HG03135 (cell line): ENCODE data around the gene GAS1.
A peak's percentile ranks its signal among the peaks of the same experiment; 100 is the strongest.

Source experiments
- ATAC-seq: cut with Tn5 transposase; IDR thresholded peaks from one replicate; pipeline ENCODE4 v1.9.1; 2021; ENCODE audit warnings: mild to moderate bottlenecking, moderate library complexity; ENCODE audit not compliant: unreplicated experiment

Gene GAS1

GRCh38 chr9:86965636-86966395, 18.5 kb upstream of the GAS1 start:
- ATAC-seq, result no peak

DNA sequence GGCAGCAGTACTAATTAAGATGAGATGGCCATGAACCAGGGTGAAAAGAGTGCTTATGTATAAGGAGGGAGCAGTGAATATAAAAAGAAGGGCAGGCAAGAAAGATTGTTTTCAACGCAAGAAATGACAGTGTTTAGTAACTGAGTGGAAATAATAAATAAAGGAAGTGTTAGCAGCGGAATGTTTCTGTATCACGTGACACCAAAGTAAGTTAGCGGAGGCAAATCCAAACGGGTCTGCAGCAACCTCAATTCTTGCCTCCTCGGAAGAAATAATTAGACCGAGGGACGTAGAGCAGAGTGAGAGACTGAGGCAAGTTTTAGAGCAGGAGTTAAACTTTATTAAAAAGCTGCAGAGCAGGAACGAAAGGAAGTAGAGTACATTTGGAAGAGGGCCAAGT, 15.4 kb upstream of the GAS1 start:
- no peak for ATAC-seq

GRCh38 chr9:86960938-86961337, 13.6 kb upstream of the GAS1 start:
- ATAC-seq, result no peak

DNA sequence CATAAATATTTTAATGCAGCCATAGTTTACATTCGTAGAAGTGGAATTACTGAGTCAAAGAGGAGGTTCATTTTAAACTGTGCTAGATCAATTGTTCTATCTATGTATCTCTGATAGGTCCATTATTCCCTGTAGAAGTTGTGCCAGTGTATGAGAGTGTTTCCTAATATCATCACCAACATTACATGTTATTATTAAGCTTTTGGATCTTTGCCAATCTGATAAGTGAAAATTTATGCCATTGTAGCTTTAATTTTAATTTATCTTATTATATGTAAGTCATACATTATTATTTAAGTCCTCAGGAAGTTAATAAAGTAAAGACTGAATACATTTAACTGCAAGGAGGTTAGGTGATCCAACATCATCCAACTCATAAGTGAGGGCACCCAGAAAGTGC, 10.9 kb upstream of the GAS1 start:
- no peak for ATAC-seq

- ATAC-seq, result no peak
These were observed 8.3 kb upstream of the GAS1 start for GRCh38 chr9:86955561-86955960.

GRCh38 chr9:86955042-86955441, 7.7 kb upstream of the GAS1 start:
- no peak for ATAC-seq

- no peak for ATAC-seq
These were observed 5.9 kb upstream of the GAS1 start for GRCh38 chr9:86953181-86953580.

- peak; percentile 73 for ATAC-seq
These were observed 996 bp upstream of the GAS1 start for GRCh38 chr9:86948074-86948929.

DNA sequence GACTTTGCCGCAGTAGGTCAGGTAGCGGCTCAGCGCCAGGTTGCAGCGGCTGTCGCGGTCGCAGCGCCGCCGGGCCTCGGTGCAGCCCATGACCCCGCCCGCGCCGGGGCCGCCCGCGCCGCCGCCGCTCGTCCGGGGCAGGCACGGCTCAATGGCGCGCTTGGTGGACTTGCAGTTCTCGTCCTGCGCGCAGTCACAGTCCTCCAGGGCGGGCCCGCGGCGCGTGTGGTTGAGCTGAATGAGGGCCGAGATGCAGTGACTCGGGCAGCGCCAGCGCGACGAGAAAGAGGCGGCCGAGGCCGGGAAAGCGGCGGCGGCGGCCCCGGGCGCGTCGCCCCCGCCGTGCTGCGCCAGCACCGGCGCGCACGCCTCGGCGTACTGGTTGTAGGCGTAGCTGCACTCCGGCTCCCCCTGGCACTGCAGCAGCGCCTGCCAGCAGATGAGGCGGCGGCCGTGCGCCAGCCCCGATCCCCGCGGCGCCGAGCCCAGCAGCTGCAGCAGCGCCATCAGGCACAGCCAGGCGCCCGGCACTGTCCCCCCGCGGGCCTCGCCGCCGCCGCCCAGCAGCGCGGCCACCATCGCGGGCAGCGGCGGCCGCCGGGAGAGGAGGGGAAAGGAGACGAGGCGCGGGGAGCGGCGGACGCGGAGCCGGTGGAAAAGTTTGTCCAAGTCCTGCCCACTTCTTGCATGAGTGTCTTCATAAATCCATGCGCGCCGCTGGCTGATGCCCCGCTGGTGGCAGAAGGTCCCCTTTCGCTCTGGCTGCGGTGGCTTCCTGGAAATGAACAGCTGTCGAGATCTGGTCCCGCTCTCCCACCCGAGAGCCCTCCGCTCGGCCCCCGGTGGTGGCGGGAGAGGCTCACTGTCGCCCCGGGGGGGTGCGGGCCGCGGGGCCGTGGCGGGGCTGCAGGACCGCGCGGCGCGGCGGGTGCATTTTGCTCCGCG, 833 bp downstream of the GAS1 start:
- peak; percentile 41 for ATAC-seq

DNA sequence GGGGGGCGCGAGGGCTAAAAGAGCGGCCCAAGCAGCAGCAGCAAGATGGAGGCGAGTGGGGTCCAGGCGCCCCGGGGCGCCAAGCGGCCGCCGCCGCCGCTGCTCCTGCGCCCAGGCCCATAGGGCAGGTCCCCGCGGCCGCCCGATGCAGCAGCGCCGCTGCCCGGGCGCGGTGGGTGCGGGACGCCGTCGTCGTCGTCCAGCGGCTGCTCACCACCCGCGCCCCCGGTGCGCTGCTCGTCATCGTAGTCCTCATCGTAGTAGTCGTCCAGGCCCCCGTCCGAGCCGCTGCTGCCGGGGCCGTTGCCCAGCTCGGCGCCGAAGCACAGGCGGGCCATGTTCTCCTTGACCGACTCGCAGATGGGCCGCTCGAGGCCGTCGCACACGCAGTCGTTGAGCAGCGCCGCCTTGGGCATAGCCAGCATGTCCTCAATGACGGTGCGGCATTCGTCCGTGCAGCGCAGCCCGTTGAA, 1.5 kb downstream of the GAS1 start:
- ATAC-seq, result peak; percentile 2

DNA sequence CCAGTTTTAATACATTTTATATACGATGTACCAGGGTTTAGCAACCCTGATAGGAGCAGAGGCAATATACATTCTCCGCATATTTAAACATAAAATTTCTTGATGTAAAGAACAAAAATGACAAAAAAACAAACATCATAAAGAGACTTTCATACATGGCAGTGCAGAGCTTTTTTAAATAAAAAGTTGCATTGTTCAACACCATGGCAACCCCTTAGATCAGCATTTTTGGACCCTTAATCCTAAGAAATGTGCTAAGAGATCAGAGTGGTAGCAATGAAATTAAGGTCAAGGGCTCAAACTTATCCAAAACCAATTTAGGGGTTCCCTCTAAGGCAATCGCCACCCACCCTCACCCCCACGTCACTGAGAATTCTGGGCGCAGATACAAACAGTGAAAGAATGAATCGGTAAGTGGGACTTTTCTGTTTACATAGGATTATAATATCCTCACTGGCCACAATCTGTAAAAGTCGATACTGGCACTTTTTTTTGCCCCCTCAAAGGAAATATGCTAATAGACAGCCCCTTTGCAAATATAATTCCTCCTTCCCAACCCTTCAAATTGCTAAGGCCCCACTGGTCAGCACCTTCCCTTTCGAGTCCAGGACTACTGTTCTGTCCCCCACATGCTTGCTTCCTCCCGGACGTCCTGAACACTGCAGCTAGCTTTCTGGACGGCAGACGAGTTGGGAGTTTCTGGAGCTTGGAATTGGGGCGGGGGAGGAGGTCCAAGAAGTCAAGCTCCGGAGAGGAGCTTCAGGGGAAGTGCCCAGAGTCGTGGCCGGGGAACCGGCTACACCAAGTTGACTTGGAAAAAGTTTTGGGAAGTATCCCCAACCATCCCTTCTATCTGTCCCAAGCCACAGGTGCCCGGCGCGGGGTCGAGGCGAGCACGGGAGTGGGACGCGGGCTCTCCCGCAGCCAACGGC, 2.2 kb downstream of the GAS1 start:
- ATAC-seq, result no peak

DNA sequence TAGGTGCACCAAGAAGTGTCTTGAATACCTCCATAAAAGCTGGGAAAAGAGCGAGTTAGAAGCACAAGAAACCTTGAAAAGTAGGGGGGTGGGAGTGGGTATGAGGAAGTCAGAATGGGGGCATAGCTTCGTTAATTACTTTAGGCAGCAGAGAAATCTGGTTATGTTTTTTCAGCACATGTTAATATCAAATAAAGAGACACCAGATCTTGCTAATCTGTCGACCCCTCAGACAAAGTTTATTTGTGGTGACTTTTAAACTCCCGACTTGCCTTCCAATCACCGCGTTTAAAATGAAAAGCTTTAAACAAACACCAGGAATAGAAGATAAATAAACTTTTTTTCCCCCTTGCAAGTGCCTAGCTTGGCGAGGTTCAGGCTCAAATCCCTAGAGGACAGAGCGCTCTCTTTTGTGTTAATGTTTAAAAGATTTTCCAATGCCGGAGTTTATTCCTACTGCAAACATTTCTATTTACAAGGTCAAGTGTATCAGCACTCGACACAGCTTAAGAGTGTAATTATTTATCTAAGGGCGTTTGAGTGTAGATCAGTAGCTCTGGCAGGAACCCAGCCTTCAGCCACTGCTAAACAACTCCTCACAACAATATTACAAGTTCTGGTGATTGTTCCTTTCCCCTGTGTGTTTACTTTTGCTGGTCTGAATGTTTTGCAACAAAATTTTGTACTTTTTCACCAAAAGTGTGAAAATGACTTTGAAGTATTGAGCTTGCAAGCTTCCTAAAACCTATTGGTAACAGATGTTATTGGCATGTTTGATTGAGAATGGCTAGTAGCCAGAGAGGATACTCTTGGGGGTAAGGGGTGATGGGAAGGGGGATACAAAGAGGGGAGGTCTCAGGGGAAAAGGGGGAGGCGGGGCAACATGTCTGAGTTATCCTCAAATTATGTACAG, 3.8 kb downstream of the GAS1 start:
- no peak for ATAC-seq

- ATAC-seq, result no peak
These were observed 4.8 kb downstream of the GAS1 start for GRCh38 chr9:86942281-86943200.

DNA sequence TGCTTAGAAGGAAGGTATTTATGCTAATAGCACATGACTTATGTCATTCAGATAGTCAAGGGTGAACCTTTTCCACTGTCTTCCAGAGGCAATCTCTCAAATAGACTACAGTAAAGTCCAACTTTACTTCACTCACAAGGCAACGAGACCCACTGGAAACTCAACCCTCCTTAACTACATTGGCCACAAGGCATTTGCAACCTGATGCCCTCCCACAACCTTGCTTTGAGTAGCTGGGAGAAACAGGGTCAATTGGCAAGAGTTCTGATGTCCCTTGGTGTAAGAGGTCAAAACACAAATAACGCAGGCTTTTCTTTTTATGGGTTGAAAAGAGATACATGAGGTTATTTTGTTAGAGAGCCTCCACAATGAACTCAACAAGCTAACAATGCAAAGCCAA, 6.1 kb downstream of the GAS1 start:
- no peak for ATAC-seq

- no peak for ATAC-seq
These were observed 6.5 kb downstream of the GAS1 start for GRCh38 chr9:86940774-86941173.

GRCh38 chr9:86939891-86940290, 7.4 kb downstream of the GAS1 start:
- no peak for ATAC-seq

GRCh38 chr9:86939321-86939720, 8.0 kb downstream of the GAS1 start:
- no peak for ATAC-seq

- ATAC-seq, result no peak
These were observed 8.5 kb downstream of the GAS1 start for GRCh38 chr9:86938780-86939179.
